CD4-positive, alpha-beta T cell treated with Interferon alpha-2 for 1 hour (primary cell): Measurements from ENCODE around the gene PRDX3.
"Not testable (repeated sequence)": the region's sequence is repeated elsewhere in the genome, so short reads cannot be mapped to it uniquely, and the experiment has no call there.

Experiments
- DNase-seq, 2 donors: peaks; one replicate each; pipeline ENCODE4 v3.0.0-alpha.2; 2020 to 2022

Gene PRDX3

DNA sequence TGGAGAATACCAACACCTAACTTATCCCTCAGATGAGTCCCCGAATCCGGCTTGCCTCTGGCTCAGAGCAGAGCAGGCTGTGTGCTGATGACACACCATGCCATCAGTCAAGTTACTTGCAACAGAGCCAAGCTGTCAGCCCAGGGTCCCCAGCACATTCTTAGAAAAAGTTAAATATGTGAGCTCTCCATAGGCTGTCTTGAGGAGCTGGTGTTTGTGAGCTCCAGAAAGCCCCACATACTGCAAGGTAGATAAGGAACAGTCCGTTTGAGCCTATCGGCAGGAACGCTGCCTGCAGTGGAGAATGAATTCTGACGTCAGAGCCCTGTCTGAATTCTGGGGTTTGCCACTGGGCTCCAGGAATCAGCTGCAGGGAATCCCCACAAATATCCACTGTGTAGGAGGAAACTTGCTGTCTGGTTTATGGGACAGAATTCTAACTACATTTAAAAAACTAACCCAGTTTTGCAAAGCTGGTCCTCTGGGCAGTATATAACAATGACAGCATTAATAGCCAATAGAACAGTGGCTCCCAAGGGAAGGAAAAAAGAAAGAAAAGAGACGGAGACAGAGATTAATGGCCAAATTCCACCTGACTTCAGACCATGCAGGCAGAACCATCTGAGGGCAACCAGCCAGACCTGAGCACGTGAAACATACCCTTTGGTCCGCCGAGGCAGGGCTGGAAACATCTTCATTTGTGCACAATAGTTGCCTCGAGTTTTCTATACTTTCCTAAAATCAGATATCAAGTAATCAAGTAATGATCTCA lies 16.7 kb downstream of the PRDX3 start:
- DNase-seq: no peak

- no peak for DNase-seq
Measured at GRCh38 chr10:119159332-119159731, 19.3 kb downstream of the PRDX3 start.

DNA sequence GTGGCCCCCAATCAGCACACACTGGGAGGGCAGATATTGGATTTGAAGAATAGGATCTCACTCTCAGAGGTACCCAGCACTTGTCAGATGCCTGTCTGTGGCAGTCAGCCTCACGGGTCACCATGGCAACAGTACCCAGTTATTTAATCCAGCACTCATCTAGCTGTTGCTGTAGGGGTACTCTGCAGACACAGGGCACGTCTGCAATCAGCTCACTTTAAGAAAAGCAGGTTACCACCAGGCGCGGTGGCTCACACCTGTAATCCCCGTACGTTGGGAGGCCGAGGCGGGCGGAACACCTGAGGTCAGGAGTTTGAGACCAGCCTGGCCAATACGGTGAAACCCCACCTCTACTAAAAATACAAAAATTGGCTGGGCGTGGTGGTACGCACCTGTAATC lies 25.0 kb downstream of the PRDX3 start:
- DNase-seq: no peak

GRCh38 chr10:119153041-119153440 lies 25.6 kb downstream of the PRDX3 start:
- DNase-seq: no peak

- DNase-seq: not testable (repeated sequence)
Measured at GRCh38 chr10:119151601-119152000, 27.0 kb downstream of the PRDX3 start.

DNA sequence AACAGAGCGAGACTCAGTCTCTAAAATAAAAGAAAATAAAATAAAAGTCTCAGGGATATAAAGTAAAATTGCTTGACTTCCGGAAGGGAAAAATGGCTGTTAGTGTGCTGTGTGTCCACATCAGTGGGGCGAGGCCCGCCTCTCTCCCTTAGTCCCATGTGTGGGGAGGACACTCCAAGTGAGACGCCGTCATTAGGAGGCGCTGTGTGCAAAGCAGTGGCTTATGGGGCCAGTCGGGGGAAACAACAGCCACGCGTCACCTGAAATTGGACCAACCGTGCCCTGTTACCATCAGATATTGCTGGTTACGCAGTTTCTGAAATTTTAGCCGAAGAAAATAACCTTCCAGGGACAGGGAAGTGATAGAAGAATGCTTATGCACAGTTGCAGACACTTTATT lies 28.9 kb downstream of the PRDX3 start:
- DNase-seq: no peak

DNA sequence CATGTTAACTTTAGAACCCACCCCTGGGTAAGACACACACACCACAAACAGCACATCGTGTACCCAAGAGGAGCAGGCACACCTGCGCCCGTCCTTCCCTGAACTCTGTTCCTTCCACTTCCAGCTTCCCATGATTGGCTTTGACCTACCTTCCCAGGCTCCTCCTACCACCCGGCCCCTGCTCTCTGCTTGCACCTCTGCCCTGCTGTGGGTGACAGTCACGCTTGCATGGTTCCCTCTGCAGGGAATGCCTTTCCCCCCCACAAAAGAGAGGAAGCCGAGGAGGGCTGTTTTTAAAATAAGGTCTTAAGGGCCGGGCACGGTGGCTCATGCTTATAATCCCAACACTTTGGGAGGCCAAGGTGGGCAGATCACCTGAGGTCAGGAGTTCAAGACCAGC lies 29.5 kb downstream of the PRDX3 start:
- no peak for DNase-seq

DNA sequence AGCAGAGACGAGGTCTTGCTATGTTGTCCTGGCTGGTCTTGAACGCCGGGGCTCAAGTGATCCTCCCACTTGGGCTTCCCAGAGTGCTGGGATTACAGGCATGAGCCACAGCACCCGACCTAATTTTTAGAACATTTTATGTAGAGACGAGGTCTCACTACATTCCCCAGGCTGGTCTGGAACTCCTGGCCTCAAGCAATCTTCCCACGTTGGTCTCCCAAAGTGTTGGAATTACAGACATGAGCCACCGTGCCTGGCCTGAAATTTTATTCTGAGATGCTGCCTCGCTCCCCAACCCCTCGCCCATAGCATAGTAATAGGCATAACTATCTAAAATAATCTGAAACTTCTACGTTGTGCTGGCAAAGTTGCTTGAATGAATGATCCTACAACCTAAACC lies 35.0 kb downstream of the PRDX3 start:
- no peak for DNase-seq

DNA sequence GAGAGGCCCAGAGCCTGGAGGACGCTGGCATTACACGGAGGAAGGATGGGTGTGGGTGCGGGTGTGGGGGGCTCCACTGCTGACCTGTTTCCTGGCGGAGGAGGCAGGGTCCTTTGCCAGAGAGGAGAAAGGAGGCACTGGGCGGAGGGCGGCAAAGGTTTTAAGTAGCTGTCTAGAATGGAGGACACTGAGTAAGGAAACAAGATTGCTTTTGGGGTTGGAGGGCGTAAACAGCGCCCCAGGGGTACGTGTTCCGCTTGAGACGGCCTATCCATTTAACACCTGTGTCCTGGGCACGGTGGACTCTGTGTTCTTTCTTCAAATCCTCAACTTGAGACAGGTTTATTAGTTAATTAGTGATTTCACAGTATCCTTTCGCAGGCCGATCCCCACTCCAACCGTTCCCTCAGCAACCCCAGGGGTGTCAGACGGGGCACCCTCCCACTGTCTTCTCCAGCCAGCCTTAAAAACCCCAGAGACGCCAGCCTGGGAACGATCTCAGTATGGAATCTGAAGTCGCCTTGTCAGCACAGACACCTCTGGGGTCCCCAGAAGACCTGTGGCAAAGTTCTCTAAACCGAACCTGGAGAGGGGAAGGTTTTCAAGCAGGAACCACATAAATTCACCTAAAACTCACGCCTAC lies 37.9 kb downstream of the PRDX3 start:
- DNase-seq: no peak

DNA sequence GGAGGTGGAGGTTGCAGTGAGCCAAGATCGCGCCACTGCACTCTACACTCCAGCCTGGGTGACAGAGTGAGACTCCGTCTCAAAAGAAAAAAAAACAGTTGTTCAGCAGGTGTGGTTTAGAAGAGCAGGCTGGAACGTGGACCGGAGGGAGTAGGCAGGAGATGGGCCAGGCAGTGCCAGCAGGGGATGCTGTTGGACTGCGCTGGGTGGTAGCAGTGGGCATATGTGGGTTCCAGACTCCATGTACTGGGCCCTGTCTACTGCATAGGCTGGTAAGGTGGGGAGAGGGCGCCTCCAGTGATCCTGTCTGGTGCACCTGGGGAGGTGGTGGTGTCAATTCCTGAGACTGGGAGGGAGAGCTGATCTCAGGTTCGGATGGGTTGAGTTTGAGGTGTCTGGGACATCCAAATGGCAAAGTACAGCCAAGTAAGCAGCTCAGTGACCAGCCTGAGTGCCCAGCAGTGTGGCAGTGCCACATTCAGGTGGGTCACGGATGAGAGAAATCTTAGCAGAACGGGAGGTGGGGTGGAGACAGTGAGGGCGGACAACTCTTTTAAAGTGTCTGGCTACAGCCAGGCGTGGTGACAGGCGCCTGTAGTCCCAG lies 39.0 kb downstream of the PRDX3 start:
- peak; percentile 61 to 62 for DNase-seq

DNA sequence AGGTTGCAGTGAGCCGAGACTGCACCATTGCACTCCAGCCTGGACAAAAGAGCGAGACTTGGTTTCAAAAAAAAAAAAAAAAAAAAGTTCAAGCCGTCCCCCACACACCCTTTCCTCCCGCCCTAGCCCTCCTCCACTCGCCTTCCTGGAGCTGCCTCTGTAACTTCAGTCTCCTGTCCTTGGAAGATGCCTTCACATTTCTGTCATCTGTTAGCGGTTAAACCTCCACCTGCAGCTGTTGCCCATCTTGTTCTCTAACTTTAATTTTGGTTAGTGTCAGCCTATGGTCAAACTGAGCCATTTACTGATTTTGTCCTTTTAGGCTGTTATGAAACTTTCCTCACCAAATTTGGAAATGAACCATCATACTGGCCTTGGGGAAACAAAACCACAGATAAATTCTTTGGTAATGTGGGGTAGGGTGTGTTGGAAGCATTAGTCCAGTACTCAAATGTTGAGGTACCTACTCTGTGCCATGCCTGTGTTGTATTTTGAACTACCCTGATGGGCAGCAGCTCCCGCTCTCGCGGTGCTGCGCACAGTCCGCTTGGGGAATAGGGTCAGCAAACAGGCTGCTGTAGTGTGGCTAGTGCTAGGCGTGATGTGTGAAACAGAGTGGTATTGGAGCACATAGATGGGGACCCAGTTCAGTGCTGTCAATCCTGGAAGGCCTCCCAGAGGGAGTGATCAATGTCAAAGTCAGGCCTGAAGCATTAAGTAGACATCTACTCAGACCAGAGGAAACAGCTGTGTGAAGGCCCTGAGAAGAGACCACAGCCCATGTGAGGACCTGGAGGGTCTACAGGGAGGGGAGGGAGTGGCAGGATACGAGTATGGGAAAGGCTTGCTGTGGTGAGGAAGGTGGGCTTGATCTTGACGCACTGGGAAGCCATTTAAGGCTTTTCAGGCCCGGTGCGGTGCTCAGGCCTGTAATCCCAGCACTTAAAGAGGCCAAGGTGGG lies 40.0 kb downstream of the PRDX3 start:
- DNase-seq: no peak

DNA sequence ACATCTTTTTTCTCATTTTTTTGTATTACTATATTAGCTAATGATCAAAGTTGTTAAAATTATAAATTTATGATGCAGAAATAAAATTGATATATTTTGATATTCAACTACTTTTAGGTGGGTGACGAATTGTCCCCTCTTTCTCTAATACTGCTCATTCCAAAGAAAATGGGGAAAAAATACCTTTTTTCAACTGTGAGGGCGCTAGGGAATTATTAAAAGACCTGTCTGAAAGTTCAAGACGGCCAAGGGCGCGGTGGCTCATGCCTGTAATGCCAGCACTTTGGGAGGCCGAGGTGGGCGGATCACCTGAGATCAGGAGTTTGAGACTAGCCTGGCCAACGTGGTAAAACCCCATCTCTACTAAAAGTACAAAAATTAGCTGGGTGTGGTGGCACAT lies 40.7 kb downstream of the PRDX3 start:
- DNase-seq: not testable (repeated sequence)

DNA sequence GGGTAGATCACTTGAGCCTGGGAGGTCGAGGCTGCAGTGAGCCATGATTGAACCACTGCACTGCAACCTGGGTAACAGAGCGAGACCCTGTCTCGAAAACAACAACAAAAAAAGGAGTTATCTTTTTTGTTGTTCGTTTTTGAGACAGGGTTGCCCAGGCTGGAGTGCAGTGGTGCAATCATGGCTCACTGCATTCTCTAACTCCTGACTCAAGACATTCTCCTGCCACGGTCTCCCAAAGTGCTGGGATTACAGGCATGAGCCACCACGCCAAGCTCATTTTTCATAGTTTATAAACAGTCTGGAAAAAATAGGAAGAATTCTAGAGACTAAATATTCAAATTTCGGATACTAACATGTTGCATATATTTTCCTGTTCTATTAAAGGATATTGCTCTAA lies 42.5 kb downstream of the PRDX3 start:
- no peak for DNase-seq

DNA sequence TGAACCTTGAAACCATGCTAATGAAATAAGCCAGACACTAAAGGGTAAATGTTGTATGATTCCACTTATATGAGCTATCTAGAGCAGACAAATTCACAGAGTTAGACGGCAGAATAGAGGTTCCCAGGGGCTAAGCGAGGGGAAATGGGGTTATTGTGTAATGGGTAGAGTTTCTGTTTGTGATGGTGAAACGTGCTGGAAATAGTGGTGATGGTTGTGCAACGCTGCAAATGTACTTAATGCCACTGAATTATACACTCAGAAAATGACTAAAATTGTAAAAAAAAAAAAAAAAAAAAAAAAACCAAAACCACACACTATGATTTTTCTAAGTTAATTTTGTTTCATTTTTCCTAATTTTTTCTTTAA lies 43.1 kb downstream of the PRDX3 start:
- DNase-seq: peak; percentile 33 to 64

DNA sequence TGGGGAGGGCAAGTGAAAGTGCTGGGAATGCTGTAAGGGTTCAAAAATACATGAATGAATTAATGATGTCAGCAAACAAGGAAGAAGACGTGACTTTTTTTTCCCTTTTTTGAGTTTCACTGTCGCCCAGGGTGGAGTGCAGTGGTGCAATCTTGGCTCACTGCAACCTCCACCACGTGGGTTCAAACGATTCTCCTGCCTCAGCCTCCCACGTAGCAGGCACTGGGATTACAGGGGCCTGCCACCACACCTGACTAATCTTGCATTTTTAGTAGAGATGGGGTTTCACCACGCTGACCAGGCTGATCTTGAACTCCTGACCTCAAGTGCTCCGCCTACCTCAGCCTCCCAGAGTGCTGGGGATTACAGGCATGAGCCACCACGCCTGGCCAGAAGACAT lies 44.7 kb downstream of the PRDX3 start:
- peak; percentile 9 to 58 for DNase-seq

DNA sequence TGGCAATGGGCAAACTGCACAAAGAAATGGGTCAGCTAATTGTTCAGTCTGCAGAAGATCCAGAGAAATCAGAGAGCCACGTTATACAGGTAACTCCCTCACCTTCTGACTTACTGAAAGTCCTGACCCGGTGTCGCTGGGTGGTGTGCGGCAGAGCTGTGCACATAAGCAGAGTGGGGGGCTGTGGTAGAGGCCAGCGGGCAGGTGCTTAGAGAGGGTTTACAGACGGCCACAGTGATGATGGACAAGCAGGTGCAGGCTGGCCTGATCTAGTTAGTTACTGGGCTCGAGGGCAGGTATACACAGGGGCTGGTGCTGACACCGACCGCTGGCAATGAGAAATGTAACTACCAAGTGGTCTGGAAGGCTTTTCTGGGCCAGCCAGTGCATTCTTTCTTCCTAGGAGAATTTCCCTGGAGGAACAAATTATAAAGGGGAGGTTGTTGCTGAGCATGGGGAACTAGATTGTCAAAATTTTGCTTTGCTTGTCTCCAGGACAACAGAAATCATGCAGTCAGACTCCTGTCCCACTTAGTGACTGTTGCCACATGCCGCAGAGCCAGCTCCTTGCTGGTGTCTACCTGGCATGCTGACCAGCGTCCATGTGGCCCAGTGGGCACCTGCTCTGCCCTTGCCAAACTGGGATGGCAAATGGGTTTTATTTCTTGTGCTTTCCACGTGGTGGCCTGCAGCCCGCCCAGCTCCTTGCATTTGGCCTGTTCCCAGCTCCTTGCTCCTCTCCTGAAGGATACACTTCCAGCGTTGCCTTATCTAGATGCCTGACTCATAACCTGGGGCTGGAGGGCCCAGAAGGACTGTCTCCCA lies 45.9 kb downstream of the PRDX3 start:
- DNase-seq: no peak

GRCh38 chr10:119131512-119132240 lies 46.9 kb downstream of the PRDX3 start:
- peak; percentile 75 to 80 for DNase-seq

GRCh38 chr10:119129721-119130120 lies 48.9 kb downstream of the PRDX3 start:
- DNase-seq: no peak

DNA sequence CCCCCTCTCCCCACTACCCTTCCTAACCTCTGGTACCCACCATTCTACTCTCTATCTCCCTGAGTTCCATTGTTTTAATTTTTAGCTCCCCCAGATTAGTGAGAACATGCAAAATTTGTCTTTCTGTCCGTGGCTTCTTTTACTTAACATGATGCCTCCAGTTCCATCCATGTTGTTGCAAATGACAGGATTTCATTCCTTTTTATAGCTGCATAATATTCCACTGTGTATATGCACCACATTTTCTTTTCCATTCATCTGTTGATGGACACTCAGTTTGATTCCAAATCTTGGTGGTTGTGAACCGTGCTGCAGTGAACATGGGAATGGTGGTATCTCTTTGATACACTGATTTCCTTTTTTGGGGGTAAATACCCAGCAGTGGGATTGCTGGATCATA lies 52.7 kb downstream of the PRDX3 start:
- DNase-seq: no peak

- DNase-seq: no peak
Measured at GRCh38 chr10:119120875-119121274, 57.7 kb downstream of the PRDX3 start.

DNA sequence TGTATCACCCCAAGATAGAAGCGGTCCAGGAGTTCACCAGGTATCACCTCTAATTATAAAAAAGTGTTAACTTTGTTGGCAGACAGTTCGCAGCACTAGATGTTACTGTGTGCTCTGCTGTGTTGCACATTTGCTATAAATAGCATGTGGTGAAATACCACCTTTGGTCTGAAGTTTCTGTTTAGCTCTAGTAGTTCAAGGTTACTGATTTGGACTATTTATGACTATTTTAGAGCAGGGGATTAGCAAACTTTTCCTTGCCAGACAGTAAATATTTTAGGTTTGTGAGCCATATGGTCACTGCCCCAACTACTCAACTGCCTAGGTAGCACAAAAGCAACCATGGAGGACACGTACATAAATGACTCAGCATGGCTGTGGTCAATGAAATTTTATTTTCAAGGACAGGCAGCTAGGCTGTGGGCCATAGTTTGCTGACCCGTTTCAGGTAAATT lies 58.2 kb downstream of the PRDX3 start:
- DNase-seq: peak in 1 of 2 donors; percentile 56
